Inflammatory macrophage treated with lipopolysaccharide for 4 hours (primary cell): ENCODE data around the gene THNSL1.
A peak's percentile ranks its signal among the peaks of the same experiment; 100 is the strongest.
"Not testable (repeated sequence)": the region's sequence is repeated elsewhere in the genome, so short reads cannot be mapped to it uniquely, and the experiment has no call there.

Experiments
- DNase-seq: peaks from one replicate; pipeline ENCODE4 v3.0.0-alpha.2; 2020

THNSL1 gene

GRCh38 chr10:25016376-25017153 lies at the start of gene THNSL1:
THNSL1 (plus strand) TSS chr10:25016612; CDS start chr10:25023224, 6,612 bp downstream.
- peak; percentile 99 for DNase-seq

- DNase-seq, result no peak
These were observed 49.4 kb upstream of the THNSL1 start for GRCh38 chr10:24966962-24967481.

- no peak for DNase-seq
These were observed 48.1 kb upstream of the THNSL1 start for GRCh38 chr10:24968349-24968748.

- DNase-seq, result not testable (repeated sequence)
These were observed 47.5 kb upstream of the THNSL1 start for GRCh38 chr10:24968951-24969350.

- DNase-seq, result no peak
These were observed 46.6 kb upstream of the THNSL1 start for GRCh38 chr10:24969841-24970281.

GRCh38 chr10:24971374-24971773 lies 45.0 kb upstream of the THNSL1 start:
- no peak for DNase-seq

GRCh38 chr10:24973163-24973562 lies 43.2 kb upstream of the THNSL1 start:
- no peak for DNase-seq

- no peak for DNase-seq
These were observed 41.4 kb upstream of the THNSL1 start for GRCh38 chr10:24974976-24975375.

GRCh38 chr10:24979685-24980084 lies 36.7 kb upstream of the THNSL1 start:
- DNase-seq, result no peak

- no peak for DNase-seq
These were observed 35.2 kb upstream of the THNSL1 start for GRCh38 chr10:24981161-24981710.

GRCh38 chr10:24982319-24983112 lies 33.9 kb upstream of the THNSL1 start:
- no peak for DNase-seq

- DNase-seq, result no peak
These were observed 33.3 kb upstream of the THNSL1 start for GRCh38 chr10:24983130-24983529.

GRCh38 chr10:24983946-24984345 lies 32.5 kb upstream of the THNSL1 start:
- no peak for DNase-seq

GRCh38 chr10:24984906-24985305 lies 31.5 kb upstream of the THNSL1 start:
- DNase-seq, result no peak

- peak; percentile 51 for DNase-seq
These were observed 27.4 kb upstream of the THNSL1 start for GRCh38 chr10:24988831-24989640.

GRCh38 chr10:24989867-24990266 lies 26.5 kb upstream of the THNSL1 start:
- DNase-seq, result peak; percentile 16

- no peak for DNase-seq
These were observed 25.1 kb upstream of the THNSL1 start for GRCh38 chr10:24991298-24991697.

- DNase-seq, result no peak
These were observed 23.8 kb upstream of the THNSL1 start for GRCh38 chr10:24992512-24993133.

GRCh38 chr10:24993237-24993958 lies 23.0 kb upstream of the THNSL1 start:
- DNase-seq, result no peak

GRCh38 chr10:24995072-24995471 lies 21.3 kb upstream of the THNSL1 start:
- DNase-seq, result no peak

- DNase-seq, result no peak
These were observed 18.4 kb upstream of the THNSL1 start for GRCh38 chr10:24998044-24998443.
